K562 (cell line): ENCODE measurements around the gene DHRS13. TPM values are rescaled to one million over a fixed set of nuclear protein-coding genes. Genes with fewer than 3 reads are reported as not detected.

Source experiments
- CBX8 ChIP-seq: fragments of 200-600 bp; sonication (generic); IDR thresholded peaks from 2 replicates; pipeline ENCODE4 v1.6.1; 2012; ENCODE audit warnings: borderline replicate concordance, mixed run types, low read depth, mild to moderate bottlenecking, moderate library complexity, mixed read lengths, low read length, control low read depth, inconsistent platforms; ENCODE audit not compliant: poor library complexity, severe bottlenecking; ENCODE audit errors: extremely low read depth
- EP400 ChIP-seq: fragments of 450-650 bp; IDR thresholded peaks from 2 replicates; pipeline ENCODE4 v1.6.1; 2017; ENCODE audit warnings: antibody characterized with exemption, mild to moderate bottlenecking, moderate library complexity
- MAZ ChIP-seq, 2 experiments: fragments of 450-650 bp in 1 of 2; sonication (generic) in 1 of 2; formaldehyde crosslinking; IDR thresholded peaks in 1 of 2; conservative IDR thresholded peaks in 1 of 2; 2 replicates each; pipeline versions ENCODE4 v1.4.0 to v1.5.0; 2020; ENCODE audit warnings: mild to moderate bottlenecking in 1 of 2, missing genetic modification reagents in 1 of 2
- MLX ChIP-seq, 2 experiments: fragments of 450-650 bp in 1 of 2; sonication (generic) in 1 of 2; formaldehyde crosslinking; conservative IDR thresholded peaks; 2 replicates each; pipeline versions ENCODE4 v1.4.0 to v1.8.1; 2020 to 2022; ENCODE audit warnings: mild to moderate bottlenecking in 1 of 2, missing genetic modification reagents in 1 of 2
- SMAD1 ChIP-seq: fragments of 150-350 bp; IDR thresholded peaks from 2 replicates; pipeline ENCODE4 v1.6.1; 2014; ENCODE audit warnings: low read length, low read depth; ENCODE audit not compliant: partially characterized antibody
- TEAD1 ChIP-seq, 2 experiments: fragments of 450-650 bp in 1 of 2; sonication (generic) in 1 of 2; formaldehyde crosslinking; IDR thresholded peaks; 2 replicates each; pipeline versions ENCODE4 v1.4.0 to v1.8.0; 2020 to 2022; ENCODE audit warnings: mild to moderate bottlenecking in 2 of 2, missing genetic modification reagents in 1 of 2
- ZBTB12 ChIP-seq: fragments of 250-450 bp; sonication (Bioruptor Pico); IDR thresholded peaks from 2 replicates; pipeline ENCODE4 v1.4.0; 2020
- ZBTB33 ChIP-seq: sonication (generic); formaldehyde crosslinking; IDR thresholded peaks from 2 replicates; pipeline ENCODE4 v1.8.1; 2023; ENCODE audit warnings: mild to moderate bottlenecking, missing genetic modification reagents
- ZNF280A ChIP-seq: fragments of 450-650 bp; IDR thresholded peaks from 2 replicates; pipeline ENCODE4 v1.6.1; 2018; ENCODE audit warnings: mild to moderate bottlenecking, low read depth; ENCODE audit not compliant: partially characterized antibody
- ZNF586 ChIP-seq: fragments of 450-650 bp; formaldehyde crosslinking; conservative IDR thresholded peaks from 2 replicates; pipeline ENCODE4 v1.4.0; 2020; ENCODE audit warnings: mild to moderate bottlenecking, moderate library complexity
- polyA plus RNA-seq, 8 experiments: library from polyadenylated mRNA; depleted of rRNA in 4 of 8; stranded (reverse) in 5 of 8; unstranded in 3 of 8; fragments of >200 nt; fragmentation: Nextera tagmentation in 2 of 8; fragmentation: Illumina TruSeq in 1 of 8; extraction: Ambion mirVana in 2 of 8; extraction: Trizol in 1 of 8; gene quantifications; 2 replicates each; pipeline versions ENCODE4 v1.2.1 to v1.2.3, GENCODE V29; 2011 to 2014; ENCODE audit warnings: inconsistent platforms in 1 of 8, missing spikeins in 1 of 8
- total RNA-seq, 7 experiments: library from RNA; depleted of rRNA in 6 of 7; stranded (reverse); fragments of >200 nt in 6 of 7; fragmentation: Illumina TruSeq in 2 of 7; extraction: Trizol in 2 of 7; gene quantifications; 2 replicates each; pipeline versions ENCODE4 v1.2.1 to v1.2.3, GENCODE V29; 2011 to 2021; ENCODE audit warnings: low replicate concordance in 1 of 7

The DHRS13 gene
- total and polyA plus RNA-seq, 9 of the 15 experiments (the other 6 are each of a cell fraction or from before 2014, with no cell fraction given): 0.32 to 52.3 (median 34.3) TPM; not detected in 1

- TF ChIP-seq ZBTB12 (CRISPR knock-in tag) (no peak), MLX (CRISPR knock-in tag; conservative IDR thresholded peaks at IDR 0.05) (no peak), ZBTB33 (no peak), ZNF280A (no peak), TEAD1 (CRISPR knock-in tag; IDR thresholded peaks at IDR 0.05) (no peak), CBX8 (no peak), ZNF586 (CRISPR knock-in tag) (no peak), SMAD1 (no peak), MAZ (CRISPR knock-in tag; conservative IDR thresholded peaks at IDR 0.05 in 1 of 2, IDR thresholded peaks at IDR 0.05 in 1 of 2) (no peak), EP400 (no peak)
These were observed 45.5 kb upstream of the DHRS13 start (continued) for GRCh38 chr17:28948342-28948741.
